Inferior parietal cortex (tissue), 1 donor: Measurements from ENCODE around the gene IRAK3.
"Not testable (repeated sequence)": the region's sequence is repeated elsewhere in the genome, so short reads cannot be mapped to it uniquely, and the experiment has no call there.

Experiments
- DNase-seq: peaks from one replicate; pipeline ENCODE4 v3.0.0-alpha.2; 2016; ENCODE audit errors: extremely low spot score

IRAK3 gene

GRCh38 chr12:66169221-66170170, 19.5 kb upstream of the IRAK3 start, which contains the start of gene TMBIM4:
Gene TMBIM4 (minus strand): TSS chr12:66169996. CDS start chr12:66169951, 45 bp downstream.
- DNase-seq, result peak; percentile 84

GRCh38 chr12:66170606-66171005, 18.4 kb upstream of the IRAK3 start:
- no peak for DNase-seq

GRCh38 chr12:66174391-66175325, 14.4 kb upstream of the IRAK3 start:
- not testable (repeated sequence) for DNase-seq

- DNase-seq, result no peak
These were observed 12.7 kb upstream of the IRAK3 start for GRCh38 chr12:66176105-66176900.

- no peak for DNase-seq
These were observed 6.1 kb upstream of the IRAK3 start for GRCh38 chr12:66182956-66183355.

- not testable (repeated sequence) for DNase-seq
These were observed 4.2 kb upstream of the IRAK3 start for GRCh38 chr12:66184822-66185221.

- no peak for DNase-seq
These were observed 2.0 kb upstream of the IRAK3 start for GRCh38 chr12:66187036-66187435.

GRCh38 chr12:66187821-66188220, 1.2 kb upstream of the IRAK3 start:
- DNase-seq, result no peak

- DNase-seq, result no peak
These were observed 451 bp downstream of the IRAK3 start for GRCh38 chr12:66189486-66189843.

- no peak for DNase-seq
These were observed 875 bp downstream of the IRAK3 start for GRCh38 chr12:66189889-66190288.

GRCh38 chr12:66190519-66191370, 1.7 kb downstream of the IRAK3 start:
- DNase-seq, result no peak

- DNase-seq, result no peak
These were observed 2.6 kb downstream of the IRAK3 start for GRCh38 chr12:66191547-66192126.

- DNase-seq, result no peak
These were observed 5.1 kb downstream of the IRAK3 start for GRCh38 chr12:66194122-66194521.

GRCh38 chr12:66195242-66195641, 6.2 kb downstream of the IRAK3 start:
- no peak for DNase-seq

- DNase-seq, result no peak
These were observed 7.8 kb downstream of the IRAK3 start for GRCh38 chr12:66196806-66197205.

GRCh38 chr12:66197495-66197921, 8.5 kb downstream of the IRAK3 start:
- DNase-seq, result no peak

- DNase-seq, result no peak
These were observed 10.1 kb downstream of the IRAK3 start for GRCh38 chr12:66199141-66199540.

- no peak for DNase-seq
These were observed 11.0 kb downstream of the IRAK3 start for GRCh38 chr12:66199831-66200509.

GRCh38 chr12:66203820-66204219, 14.8 kb downstream of the IRAK3 start:
- DNase-seq, result no peak

GRCh38 chr12:66206141-66206540, 17.1 kb downstream of the IRAK3 start:
- no peak for DNase-seq
